Fibroblast of skin of scalp (primary cell): ENCODE data around the gene COL25A1.

Experiments used
- DNase-seq: peaks from one replicate; pipeline ENCODE4 v3.0.0-alpha.2; 2013

The COL25A1 gene

GRCh38 chr4:108849611-108850168, 452.8 kb downstream of the COL25A1 start:
- peak; percentile 76 for DNase-seq

- peak; percentile 14 for DNase-seq
Measured at GRCh38 chr4:108846568-108846967, 455.9 kb downstream of the COL25A1 start.

DNA sequence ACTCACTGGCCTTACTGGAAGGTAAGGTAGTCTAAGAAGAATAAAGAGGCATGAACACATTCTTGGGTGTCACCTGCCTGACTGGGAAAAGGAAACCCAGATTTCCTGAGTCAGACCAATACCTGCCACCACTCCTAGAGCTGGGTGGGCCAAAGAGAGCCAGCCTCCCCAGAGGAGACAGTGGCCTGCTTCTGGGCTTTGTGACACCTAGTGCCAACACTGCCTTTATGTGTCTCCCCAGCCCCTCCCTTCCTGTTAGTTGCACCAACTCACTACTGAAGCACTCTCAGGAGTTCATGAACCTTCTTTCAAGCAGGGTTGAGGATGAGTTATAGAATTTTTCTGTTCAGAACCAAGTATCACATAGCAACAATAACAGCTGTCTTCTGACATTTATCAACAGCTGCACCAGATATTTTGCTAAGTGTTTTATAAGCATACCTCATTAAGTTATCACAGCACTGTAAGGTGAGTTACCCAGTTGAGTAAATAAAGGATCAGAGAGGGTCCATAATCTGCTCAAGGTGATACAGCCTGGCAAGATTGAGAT, 462.0 kb downstream of the COL25A1 start:
- DNase-seq: no peak

DNA sequence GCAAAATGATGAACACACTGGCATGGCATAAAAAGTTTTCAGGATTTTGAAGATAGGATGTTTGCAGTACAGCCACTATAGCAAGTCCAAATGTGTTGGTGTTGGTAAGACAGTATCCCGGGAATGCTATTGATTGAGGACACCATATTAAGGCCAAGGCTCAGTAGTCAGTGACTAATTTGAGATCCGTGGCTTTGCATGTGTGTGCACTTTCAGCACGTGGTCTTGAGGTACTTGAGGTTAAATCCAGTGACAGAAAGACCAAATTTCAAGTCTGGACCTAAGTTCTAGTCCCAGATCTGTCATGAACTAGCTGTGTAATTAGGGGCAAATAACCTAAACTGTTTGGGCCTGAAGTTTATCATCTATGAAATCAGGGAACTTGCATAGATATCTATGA, 463.1 kb downstream of the COL25A1 start:
- DNase-seq: no peak

DNA sequence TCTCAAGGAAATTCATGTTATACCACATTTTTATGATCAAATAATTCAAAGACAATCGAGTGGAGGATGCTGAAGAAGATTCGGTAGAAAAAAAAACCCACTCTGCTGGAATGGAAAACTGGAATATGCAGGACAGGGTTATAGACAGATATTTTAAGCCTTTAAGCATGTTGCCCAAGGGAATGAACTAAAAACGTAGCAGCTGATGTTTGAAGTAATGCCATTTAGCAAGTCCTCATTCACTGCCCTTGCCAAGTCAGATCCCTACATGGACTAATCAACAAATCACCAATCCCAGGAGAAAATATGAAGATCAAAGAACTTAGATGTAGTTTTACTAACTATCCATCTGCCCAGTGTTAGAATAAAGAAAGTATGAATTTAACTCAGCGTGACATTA, 464.0 kb downstream of the COL25A1 start:
- DNase-seq: peak; percentile 6

DNA sequence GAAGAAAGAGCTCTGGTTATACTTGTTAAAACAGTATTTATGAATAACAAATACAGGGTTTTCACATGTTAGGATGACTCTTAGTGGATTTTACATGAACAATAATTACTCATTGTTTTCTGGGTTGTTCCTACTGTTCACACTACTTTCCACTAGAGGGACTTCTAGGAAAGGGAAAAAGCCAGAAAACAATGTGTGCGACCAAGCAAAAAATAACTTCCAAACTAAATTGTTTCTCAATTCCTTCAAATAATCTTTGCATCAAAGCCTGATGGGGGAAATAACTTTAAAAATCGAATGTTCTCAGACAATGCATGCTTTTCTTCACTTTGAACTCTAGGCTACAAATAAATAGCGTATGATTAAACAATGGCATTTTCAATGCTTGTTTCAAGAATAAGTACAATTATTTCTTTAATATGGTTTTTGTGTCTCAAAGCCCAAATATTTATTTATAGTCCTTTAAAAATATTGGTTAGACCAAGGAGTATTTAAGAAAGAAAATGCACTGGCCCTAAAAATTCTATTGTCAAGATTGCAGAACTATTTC, 467.5 kb downstream of the COL25A1 start:
- peak; percentile 67 for DNase-seq

DNA sequence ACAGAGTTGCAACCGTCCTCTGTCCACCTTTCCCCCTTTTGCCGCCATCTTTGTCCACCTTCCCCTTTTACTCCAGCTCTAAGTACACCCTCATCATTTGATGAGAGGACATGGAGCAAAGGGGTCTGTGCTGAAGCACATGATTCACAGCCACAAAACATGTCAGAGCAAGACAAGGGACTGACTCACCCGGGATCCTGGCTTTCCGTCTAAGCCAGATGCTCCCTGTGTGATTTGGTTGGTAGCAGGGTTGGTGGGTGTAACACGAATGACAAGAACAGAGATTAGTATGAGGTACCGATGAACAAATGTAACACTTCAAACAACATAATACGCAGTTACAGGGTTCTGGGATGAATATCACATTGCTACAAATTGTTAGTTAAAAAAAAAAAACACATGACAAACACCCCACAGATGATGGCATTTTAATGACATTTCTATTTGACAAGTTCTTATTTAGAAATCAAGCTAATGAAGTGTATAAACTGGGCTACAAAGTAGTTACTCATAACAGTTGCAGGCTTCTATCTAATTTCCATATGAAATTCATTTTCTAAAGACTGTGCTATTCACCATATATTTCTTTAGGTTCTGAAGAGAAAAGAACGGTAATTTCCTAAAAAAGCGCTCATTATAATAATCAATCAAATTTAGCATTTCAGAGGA, 468.2 kb downstream of the COL25A1 start:
- DNase-seq: peak; percentile 88

- DNase-seq: peak; percentile 38
Measured at GRCh38 chr4:108833046-108833445, 469.4 kb downstream of the COL25A1 start.

DNA sequence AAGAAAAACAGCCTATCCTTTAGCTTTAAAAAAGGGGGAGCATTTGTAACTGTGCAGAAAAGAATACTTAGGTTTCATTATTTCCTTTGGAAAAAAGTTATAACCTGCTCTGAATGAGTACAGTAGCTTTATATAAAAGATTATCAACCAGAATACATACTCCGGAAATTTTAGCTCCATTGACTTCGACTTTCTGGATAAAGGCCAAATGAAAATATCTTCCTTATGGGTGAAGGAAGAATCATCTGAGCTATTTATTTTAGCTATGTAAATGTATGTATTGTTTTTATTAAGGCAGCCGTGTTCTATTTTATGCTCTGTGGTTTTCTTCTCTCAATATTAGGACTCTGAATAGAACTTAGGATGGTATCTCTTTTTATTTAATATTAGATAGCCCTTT, 470.6 kb downstream of the COL25A1 start:
- peak; percentile 63 for DNase-seq

DNA sequence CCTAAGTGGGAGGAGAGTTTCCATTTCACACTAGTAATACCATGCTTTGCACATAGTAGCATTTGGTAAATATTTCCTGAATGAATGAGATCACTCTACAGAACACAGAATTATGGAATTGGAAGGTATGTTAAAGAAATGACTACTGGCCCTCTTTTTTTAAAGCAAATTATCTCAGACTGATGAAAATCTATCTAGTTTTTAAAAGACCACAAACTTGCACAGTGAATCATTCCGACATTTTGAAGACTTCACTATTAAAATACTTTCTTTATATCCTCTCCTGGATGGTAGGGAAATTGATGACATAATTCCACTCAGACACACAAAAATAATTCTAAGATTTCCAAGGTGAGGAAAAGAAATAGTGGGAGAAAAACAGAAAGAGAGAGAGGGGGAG, 471.2 kb downstream of the COL25A1 start:
- peak; percentile 51 for DNase-seq

- DNase-seq: peak; percentile 19
Measured at GRCh38 chr4:108830509-108831244, 471.8 kb downstream of the COL25A1 start.

DNA sequence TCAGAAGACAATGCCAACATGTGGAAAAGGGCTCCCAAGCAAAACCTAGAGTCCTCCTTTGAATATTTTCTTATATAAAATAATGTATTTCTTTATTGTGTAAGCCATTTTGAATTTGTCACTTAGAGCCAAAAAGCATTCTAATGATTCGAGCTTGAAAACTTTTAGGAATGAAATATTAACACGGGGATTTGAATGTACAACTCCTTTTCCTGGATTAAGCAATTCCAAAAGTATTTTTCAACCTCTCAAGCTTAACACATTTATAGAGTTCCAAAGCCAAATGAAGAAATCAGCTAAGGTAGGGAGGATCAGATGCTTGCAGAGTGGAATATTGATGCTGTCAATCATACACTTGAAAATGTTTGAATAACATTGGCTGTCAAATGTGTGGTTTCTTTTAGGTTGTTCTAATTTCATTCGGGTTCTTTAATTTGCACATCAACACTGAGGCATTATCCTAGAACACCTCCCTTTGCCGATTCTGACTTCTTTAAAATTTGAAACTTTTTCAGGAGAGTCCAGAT, 472.4 kb downstream of the COL25A1 start:
- peak; percentile 54 for DNase-seq

GRCh38 chr4:108828620-108829019, 473.8 kb downstream of the COL25A1 start:
- DNase-seq: no peak

DNA sequence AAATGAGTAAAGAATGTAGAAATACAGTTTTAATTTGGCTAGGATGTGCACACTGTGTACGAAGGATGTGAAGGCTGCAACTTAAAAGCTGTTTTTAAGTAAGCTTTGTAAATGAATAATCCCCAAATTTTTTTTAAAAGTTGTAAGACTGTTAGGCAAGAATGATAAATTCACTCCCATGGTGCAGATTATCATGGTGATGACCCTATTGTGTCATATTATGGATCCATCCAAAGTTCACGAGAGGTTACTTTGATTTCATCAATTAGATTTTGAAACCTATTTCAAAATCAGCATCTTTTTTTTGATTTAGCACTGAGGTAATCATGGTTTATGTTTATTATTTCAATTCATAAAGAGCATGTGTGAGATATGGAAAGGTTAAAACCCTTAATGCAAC, 476.7 kb downstream of the COL25A1 start:
- DNase-seq: no peak

DNA sequence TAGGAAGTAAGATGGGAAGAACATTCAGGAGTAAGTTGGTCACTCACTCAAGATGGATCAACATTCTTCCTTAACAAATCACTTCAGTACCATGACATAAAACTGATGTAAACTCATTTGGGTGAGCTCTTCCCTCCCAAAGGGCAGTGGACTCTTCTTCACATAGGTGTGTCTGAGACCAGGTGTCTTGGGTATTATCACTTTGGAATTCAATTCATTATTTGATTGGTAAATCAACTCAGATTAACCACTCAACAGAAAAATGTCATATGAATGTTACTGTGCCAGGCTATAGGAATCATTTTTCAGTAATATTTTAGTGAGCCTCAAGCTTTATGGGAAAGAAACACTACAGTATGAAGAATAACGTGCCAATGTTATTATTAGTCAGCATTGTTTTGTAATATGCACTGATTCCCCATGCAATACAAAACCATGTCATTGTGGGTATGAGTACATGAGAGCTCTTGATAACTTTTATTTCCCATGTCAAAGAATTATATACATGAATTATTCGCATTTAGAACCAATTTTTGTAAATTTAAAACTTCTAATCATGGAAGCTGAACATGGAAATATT, 481.0 kb downstream of the COL25A1 start:
- peak; percentile 77 for DNase-seq

GRCh38 chr4:108820492-108821350, 481.7 kb downstream of the COL25A1 start:
- DNase-seq: peak; percentile 58

DNA sequence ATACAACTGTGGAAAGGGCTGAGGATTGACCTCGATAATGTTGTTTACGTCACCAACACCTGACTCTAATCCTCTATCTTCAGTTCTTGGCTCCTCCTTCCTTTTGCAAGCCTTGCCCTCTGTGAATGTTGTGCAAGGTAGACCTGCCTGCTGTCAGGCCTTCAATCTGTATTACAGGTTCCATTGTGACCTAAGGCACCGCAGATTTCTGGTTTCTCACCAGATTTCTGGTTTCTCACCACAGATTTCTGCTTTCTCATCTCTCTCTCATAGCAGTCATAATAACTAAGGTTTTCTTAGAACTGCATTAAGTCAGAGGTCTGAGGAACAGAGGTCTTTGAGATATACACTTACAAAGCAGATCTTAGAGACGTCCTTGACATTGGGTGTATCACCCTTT, 488.1 kb downstream of the COL25A1 start:
- DNase-seq: no peak

DNA sequence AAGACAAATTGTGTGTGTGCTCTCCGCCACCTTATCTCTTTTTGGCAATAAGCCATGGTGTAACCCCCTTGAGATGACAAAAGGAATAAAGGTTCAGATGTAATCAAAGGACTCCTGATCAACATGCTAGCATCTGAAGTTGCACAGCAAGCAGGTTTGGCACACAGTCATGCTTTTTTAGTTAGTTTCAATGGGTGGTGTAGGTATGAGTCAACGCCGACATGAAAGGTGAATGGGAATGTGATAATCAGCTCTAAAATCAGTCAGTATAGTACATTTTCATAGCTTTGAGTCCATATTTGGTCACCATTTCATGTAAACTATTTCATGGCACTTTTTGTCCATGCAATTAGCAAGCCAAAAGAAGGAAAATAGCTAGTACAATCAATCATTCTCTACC, 489.2 kb downstream of the COL25A1 start:
- DNase-seq: no peak

GRCh38 chr4:108811486-108811885, 491.0 kb downstream of the COL25A1 start:
- DNase-seq: no peak

DNA sequence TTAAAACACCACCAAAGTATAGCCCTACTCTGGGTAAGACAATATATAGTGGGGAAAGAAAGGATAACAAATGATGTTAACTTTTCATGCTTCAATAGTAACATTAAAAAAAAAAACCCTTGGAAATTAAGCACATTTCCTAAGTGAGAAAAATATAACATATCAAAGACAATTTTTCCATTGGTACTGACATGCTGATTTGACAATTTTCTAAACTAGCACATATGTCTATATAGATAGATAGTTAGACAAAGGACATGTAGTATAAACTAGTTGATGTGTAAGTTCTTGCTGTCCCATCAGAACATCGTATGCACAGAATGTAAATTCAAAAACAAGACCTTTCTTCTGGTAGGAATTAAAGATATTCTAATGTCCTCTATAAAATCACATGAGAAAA, 492.4 kb downstream of the COL25A1 start:
- DNase-seq: no peak

GRCh38 chr4:108804648-108805273, 497.7 kb downstream of the COL25A1 start:
- no peak for DNase-seq
